ENCODE results near the gene DDX28. TPM values are rescaled to one million over a fixed set of nuclear protein-coding genes. Genes with fewer than 3 reads are reported as not detected.

DDX28 gene
- total and polyA plus RNA-seq, 12 donors: 5.3 to 13.1 (median 9.5) TPM

DNA sequence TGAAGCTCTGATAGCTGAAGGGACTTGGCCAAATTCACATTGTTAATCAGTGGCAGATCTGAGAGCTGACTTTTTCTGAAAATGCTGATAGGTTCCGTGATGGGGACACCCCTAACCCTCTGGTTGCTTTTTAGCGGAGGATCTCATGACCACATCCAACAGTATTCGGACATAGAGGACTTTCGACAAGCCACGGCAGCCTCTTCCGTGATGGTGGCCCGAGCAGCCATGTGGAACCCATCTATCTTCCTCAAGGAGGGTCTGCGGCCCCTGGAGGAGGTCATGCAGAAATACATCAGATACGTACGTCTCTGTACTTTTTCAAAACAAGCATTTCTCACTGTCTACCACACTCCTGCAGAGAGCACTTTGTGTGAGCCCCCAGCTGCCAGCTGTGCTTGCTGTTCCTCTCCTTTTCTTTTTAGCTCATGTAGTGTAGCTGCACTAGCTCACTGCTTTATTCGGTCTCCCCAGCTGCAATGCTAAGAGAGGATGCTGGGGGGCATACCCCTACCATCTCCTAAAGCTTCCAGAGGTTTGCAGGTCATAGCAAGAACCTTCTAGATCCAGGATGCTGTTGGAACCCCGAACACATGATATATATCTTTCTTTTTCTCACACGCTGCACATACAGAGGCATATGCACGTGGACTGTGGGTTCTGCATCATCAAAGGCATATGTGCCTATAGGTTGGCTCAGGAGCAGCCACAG, 47.9 kb upstream of the DDX28 start:
- 88 to 92% methylated on average over 14 of the region's 14 CpGs for WGBS, 2 donors
- intact Hi-C loops (cut with DNase I): no loop called here
- DNase-seq: no peak

GRCh38 chr16:68070249-68070730, 47.3 kb upstream of the DDX28 start:
- Histone ChIP-seq H3K4me3 (no peak overlapping the region), H3K36me3 (peaks cover 0 to 73% (median 11%) of the 10 kb centered on the region in 9 donors), H3K27me3 (no peaks in the 10 kb centered on the region), H3K27ac (peak overlapping the region in 4 of 10 donors; percentile 29 to 74 (median 35)), H3K9me3 (no peaks in the 10 kb centered on the region), H3K4me1 (peaks cover 5 to 52% (median 24%) of the 10 kb centered on the region in 9 donors)
- whole genome bisulfite sequencing, 2 donors: 63 to 70% methylated on average over 2 of the region's 2 CpGs
- no peak for DNase-seq
- intact Hi-C loops (cut with DNase I): no loop called here
- no peak for ATAC-seq
- TF ChIP-seq CTCF (IDR thresholded peaks at IDR 0.05): no peak

More for the DNA sequence above, 47.9 kb upstream of the DDX28 start:
- Histone ChIP-seq H3K9me3 (no peaks in the 10 kb centered on the region), H3K4me1 (peaks cover 5 to 51% (median 18%) of the 10 kb centered on the region in 9 donors), H3K4me3 (no peak overlapping the region), H3K27me3 (no peaks in the 10 kb centered on the region), H3K36me3 (peaks cover 0 to 74% (median 11%) of the 10 kb centered on the region in 9 donors), H3K27ac (peak overlapping the region in 1 of 10 donors; percentile 74)
- ATAC-seq: no peak
- no peak for TF ChIP-seq CTCF (IDR thresholded peaks at IDR 0.05)

GRCh38 chr16:68069511-68070248, 46.6 kb upstream of the DDX28 start:
- H3K36me3 ChIP-seq: peaks cover 0 to 70% (median 9%) of the 10 kb centered on the region in 9 donors
- DNase-seq (peak; percentile 47 to 59), ATAC-seq (peak; percentile 48 to 89 (median 80))
- H3K4me3 ChIP-seq: no peak overlapping the region
- TF ChIP-seq CTCF (IDR thresholded peaks at IDR 0.05): peak in 1 of 9 donors; percentile 14
- intact Hi-C loops (cut with DNase I): loop anchor here in 2 of 10 donors (10.0 kb wide), 2 partner anchors 255 to 395 kb away; no protein-coding TSS in a partner anchor
- 72 to 76% methylated on average over 7 of the region's 7 CpGs for WGBS, 2 donors
- H3K27ac ChIP-seq: peak overlapping the region in 5 of 10 donors; percentile 29 to 74 (median 35)
- H3K9me3 ChIP-seq: no peaks in the 10 kb centered on the region
- H3K27me3 ChIP-seq: no peaks in the 10 kb centered on the region
- peaks cover 5 to 54% (median 31%) of the 10 kb centered on the region in 9 donors for H3K4me1 ChIP-seq

DNA sequence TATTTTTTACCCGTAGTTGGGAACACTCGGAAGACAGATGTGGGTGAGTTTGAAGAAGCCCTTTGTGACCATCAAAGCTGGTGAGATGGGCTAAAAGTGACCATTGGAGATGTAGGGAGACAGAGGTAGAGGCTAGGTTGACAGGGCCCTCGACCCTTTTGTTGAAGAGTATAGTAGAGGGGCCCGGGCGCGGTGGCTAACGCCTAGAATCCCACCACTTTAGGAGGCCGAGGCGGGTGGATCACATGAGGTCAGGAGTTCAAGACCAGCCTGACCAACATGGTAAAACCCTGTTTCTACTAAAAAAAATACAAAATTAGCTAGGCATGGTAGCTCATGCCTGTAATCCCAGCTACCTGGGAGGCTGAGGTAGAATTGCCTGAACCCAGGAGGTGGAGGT, 45.9 kb upstream of the DDX28 start:
- no peak for ATAC-seq
- DNase-seq: no peak
- Histone ChIP-seq H3K36me3 (peaks cover 0 to 63% (median 5%) of the 10 kb centered on the region in 9 donors), H3K4me1 (peaks cover 8 to 62% (median 38%) of the 10 kb centered on the region in 9 donors), H3K4me3 (no peak overlapping the region), H3K9me3 (no peaks in the 10 kb centered on the region), H3K27me3 (no peaks in the 10 kb centered on the region), H3K27ac (peak overlapping the region in 3 of 10 donors; percentile 35 to 52 (median 35))
- no peak for TF ChIP-seq CTCF (IDR thresholded peaks at IDR 0.05)
- intact Hi-C loops (cut with DNase I): loop anchor here in 2 of 10 donors (10.0 kb wide), 2 partner anchors 254 to 394 kb away; no protein-coding TSS in a partner anchor
- WGBS, 2 donors: 98% methylated on average over 9 of the region's 9 CpGs
